HepG2 (cell line): ENCODE measurements around the gene ALOXE3. TPM values are rescaled to one million over a fixed set of nuclear protein-coding genes. Genes with fewer than 3 reads are reported as not detected.

Experiments used
- CHD4 ChIP-seq: fragments of 200-600 bp; sonication (generic); IDR thresholded peaks from 2 replicates; pipeline ENCODE4 v1.7.0; 2017; ENCODE audit warnings: mild to moderate bottlenecking, low read length, borderline replicate concordance
- EED ChIP-seq: sonication (generic); formaldehyde crosslinking; IDR thresholded peaks from 2 replicates; pipeline ENCODE4 v1.5.0; 2020; ENCODE audit warnings: mild to moderate bottlenecking, missing genetic modification reagents
- EHMT2 ChIP-seq: fragments of 200-600 bp; sonication (generic); IDR thresholded peaks from 2 replicates; pipeline ENCODE4 v1.7.0; 2017; ENCODE audit warnings: antibody characterized with exemption, low read depth, low read length, borderline replicate concordance
- FOSL1 ChIP-seq: sonication (generic); formaldehyde crosslinking; IDR thresholded peaks from 2 replicates; pipeline ENCODE4 v1.9.0; 2021; ENCODE audit warnings: missing genetic modification reagents, borderline replicate concordance
- FUBP1 ChIP-seq: sonication (generic); formaldehyde crosslinking; IDR thresholded peaks from 2 replicates; pipeline ENCODE4 v1.5.1; 2020; ENCODE audit warnings: missing genetic modification reagents, mild to moderate bottlenecking, borderline replicate concordance
- HNRNPLL ChIP-seq: fragments of 200-400 bp; formaldehyde crosslinking; IDR thresholded peaks from 2 replicates; pipeline ENCODE4 v1.6.1; 2017; ENCODE audit warnings: mild to moderate bottlenecking, low read depth, low read length; ENCODE audit not compliant: poor library complexity, severe bottlenecking
- POLR2A ChIP-seq, 2 experiments: IDR thresholded peaks; 2 replicates each; pipeline ENCODE4 v1.6.1; 2011; ENCODE audit warnings: low read depth in 2 of 2, low read length in 2 of 2, mild to moderate bottlenecking in 1 of 2, moderate library complexity in 1 of 2; ENCODE audit not compliant: insufficient read depth in 1 of 2
- SMAD1 ChIP-seq: sonication (generic); formaldehyde crosslinking; IDR thresholded peaks from 2 replicates; pipeline ENCODE4 v1.4.0; 2020; ENCODE audit warnings: missing genetic modification reagents, low read depth, mild to moderate bottlenecking, borderline replicate concordance
- THAP8 ChIP-seq: sonication (generic); formaldehyde crosslinking; IDR thresholded peaks from 2 replicates; pipeline ENCODE4 v1.5.1; 2020; ENCODE audit warnings: missing genetic modification reagents, mild to moderate bottlenecking, borderline replicate concordance
- TOE1 ChIP-seq: sonication (generic); formaldehyde crosslinking; IDR thresholded peaks from 2 replicates; pipeline ENCODE4 v1.4.0; 2020; ENCODE audit warnings: mild to moderate bottlenecking, missing genetic modification reagents
- ZBTB7B ChIP-seq: sonication (generic); formaldehyde crosslinking; IDR thresholded peaks from 2 replicates; pipeline ENCODE4 v1.4.0; 2020; ENCODE audit warnings: missing genetic modification reagents
- ZMYM2 ChIP-seq: sonication (generic); formaldehyde crosslinking; IDR thresholded peaks from 2 replicates; pipeline ENCODE4 v1.8.0; 2022; ENCODE audit warnings: mild to moderate bottlenecking, missing genetic modification reagents
- ZNF138 ChIP-seq: sonication (generic); formaldehyde crosslinking; IDR thresholded peaks from 2 replicates; pipeline ENCODE4 v1.5.0; 2020; ENCODE audit warnings: mild to moderate bottlenecking, low read depth, missing genetic modification reagents
- ZNF264 ChIP-seq: sonication (generic); formaldehyde crosslinking; IDR thresholded peaks from 2 replicates; pipeline ENCODE4 v1.4.0; 2020; ENCODE audit warnings: missing genetic modification reagents
- polyA plus RNA-seq, 8 experiments: library from polyadenylated mRNA; depleted of rRNA in 3 of 8; stranded (reverse) in 7 of 8; unstranded in 1 of 8; fragments of >200 nt; fragmentation: Illumina TruSeq in 4 of 8; extraction: Trizol in 4 of 8; gene quantifications; 2 replicates each; pipeline versions ENCODE4 v1.2.1 to v1.2.3, GENCODE V29; 2011 to 2016; ENCODE audit warnings: low read depth in 4 of 8, missing spikeins in 1 of 8, mixed read lengths in 1 of 8; ENCODE audit not compliant: insufficient read depth in 1 of 8
- total RNA-seq, 5 experiments: library from RNA; depleted of rRNA; stranded (reverse); fragments of >200 nt; fragmentation: Illumina TruSeq; extraction: Trizol; gene quantifications; 2 replicates each; pipeline ENCODE4 v1.2.3, GENCODE V29; 2016; ENCODE audit warnings: low read depth in 1 of 5
- TF ChIP-seq, protein P1 (sequence below): sonication (generic); formaldehyde crosslinking; IDR thresholded peaks from 2 replicates; pipeline ENCODE4 v1.4.0; 2020; ENCODE audit warnings: missing genetic modification reagents
- TF ChIP-seq, protein P2 (sequence below): sonication (generic); formaldehyde crosslinking; IDR thresholded peaks from 2 replicates; pipeline ENCODE4 v1.4.0; 2020; ENCODE audit warnings: mild to moderate bottlenecking, low read depth, missing genetic modification reagents

Gene ALOXE3
- total and polyA plus RNA-seq, 2 of the 13 experiments (the other 11 are each of a cell fraction or from before 2014, with no cell fraction given): 0.07 TPM; not detected in 1

DNA sequence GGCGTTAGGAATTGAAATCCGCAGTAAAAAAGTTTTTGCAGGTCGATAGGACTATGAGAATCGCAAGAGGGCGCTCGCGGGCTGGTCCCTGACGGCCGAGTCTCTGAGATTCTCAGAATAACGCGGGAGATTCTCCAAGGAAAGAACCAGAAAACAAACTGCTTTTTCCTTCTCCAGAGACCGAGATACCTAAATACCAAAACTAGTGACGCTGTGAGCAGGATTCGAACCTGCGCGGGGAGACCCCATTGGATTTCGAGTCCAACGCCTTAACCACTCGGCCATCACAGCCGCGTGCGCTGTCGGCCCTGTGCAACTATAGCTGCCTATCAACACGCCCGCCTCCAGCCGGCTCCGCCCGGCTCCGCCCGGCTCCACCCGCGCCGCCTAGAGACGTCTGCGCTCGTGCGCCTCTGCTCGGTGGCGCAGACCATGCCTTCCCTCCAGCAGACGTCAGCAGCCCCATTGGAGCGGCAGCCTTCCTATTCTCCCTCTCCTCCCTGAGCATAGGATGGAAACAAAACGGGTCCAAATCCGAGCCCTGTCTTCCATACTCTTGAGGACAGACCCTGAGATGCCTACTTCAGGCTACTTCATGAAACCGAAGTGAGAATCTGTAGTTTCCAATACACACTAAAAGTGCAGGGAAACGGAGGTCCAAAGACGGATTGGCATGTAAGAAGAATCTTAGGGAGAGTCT is 20.5 kb upstream of the ALOXE3 start (continued):
- TF ChIP-seq, protein P1, sequence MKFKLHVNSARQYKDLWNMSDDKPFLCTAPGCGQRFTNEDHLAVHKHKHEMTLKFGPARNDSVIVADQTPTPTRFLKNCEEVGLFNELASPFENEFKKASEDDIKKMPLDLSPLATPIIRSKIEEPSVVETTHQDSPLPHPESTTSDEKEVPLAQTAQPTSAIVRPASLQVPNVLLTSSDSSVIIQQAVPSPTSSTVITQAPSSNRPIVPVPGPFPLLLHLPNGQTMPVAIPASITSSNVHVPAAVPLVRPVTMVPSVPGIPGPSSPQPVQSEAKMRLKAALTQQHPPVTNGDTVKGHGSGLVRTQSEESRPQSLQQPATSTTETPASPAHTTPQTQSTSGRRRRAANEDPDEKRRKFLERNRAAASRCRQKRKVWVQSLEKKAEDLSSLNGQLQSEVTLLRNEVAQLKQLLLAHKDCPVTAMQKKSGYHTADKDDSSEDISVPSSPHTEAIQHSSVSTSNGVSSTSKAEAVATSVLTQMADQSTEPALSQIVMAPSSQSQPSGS (CRISPR knock-in tag): peak; percentile 56; the same call in 1 of the 2 replicates
- peak; percentile 68; the same call in 1 of the 2 replicates for TF ChIP-seq ZNF264 (CRISPR knock-in tag)
- 0 out of 2 replicates have a peak, but pooled peaks have one; percentile 55 for TF ChIP-seq THAP8 (CRISPR knock-in tag)
- TF ChIP-seq, protein P2, sequence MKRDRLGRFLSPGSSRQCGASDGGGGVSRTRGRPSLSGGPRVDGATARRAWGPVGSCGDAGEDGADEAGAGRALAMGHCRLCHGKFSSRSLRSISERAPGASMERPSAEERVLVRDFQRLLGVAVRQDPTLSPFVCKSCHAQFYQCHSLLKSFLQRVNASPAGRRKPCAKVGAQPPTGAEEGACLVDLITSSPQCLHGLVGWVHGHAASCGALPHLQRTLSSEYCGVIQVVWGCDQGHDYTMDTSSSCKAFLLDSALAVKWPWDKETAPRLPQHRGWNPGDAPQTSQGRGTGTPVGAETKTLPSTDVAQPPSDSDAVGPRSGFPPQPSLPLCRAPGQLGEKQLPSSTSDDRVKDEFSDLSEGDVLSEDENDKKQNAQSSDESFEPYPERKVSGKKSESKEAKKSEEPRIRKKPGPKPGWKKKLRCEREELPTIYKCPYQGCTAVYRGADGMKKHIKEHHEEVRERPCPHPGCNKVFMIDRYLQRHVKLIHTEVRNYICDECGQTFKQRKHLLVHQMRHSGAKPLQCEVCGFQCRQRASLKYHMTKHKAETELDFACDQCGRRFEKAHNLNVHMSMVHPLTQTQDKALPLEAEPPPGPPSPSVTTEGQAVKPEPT: no peak
- TF ChIP-seq HNRNPLL: peak; percentile 87
- peak; percentile 83 for TF ChIP-seq ZMYM2 (CRISPR knock-in tag)
- TF ChIP-seq FOSL1 (CRISPR knock-in tag): no peak
- no peak; the same call in 1 of the 2 replicates for TF ChIP-seq EHMT2
- TF ChIP-seq POLR2A (IDR thresholded peaks at IDR 0.05; ENCODE audit: insufficient read depth in 1 of 2, low read depth in 2 of 2, low read length in 2 of 2): no peak
- peak; percentile 37; the same call in 1 of the 2 replicates for TF ChIP-seq SMAD1 (CRISPR knock-in tag)
- TF ChIP-seq TOE1 (CRISPR knock-in tag): no peak
- peak; percentile 96; the same call in 1 of the 2 replicates for TF ChIP-seq CHD4
- TF ChIP-seq ZBTB7B (CRISPR knock-in tag): peak; percentile 77; the same call in 1 of the 2 replicates
- no peak for TF ChIP-seq FUBP1
- TF ChIP-seq EED: no peak
- TF ChIP-seq ZNF138 (CRISPR knock-in tag): no peak
